GM18870 (cell line): ENCODE measurements around the gene HOXB5.

Experiments used
- ATAC-seq: cut with Tn5 transposase; IDR thresholded peaks from one replicate; pipeline ENCODE4 v1.9.1; 2021; ENCODE audit warnings: moderate library complexity; ENCODE audit not compliant: unreplicated experiment

Gene HOXB5

GRCh38 chr17:48630009-48630924 is 36.7 kb upstream of the HOXB5 start:
- no peak for ATAC-seq

- ATAC-seq: no peak
Measured at GRCh38 chr17:48629411-48629759, 35.8 kb upstream of the HOXB5 start.

- no peak for ATAC-seq
Measured at GRCh38 chr17:48628649-48629410, 35.3 kb upstream of the HOXB5 start.

- no peak for ATAC-seq
Measured at GRCh38 chr17:48627623-48628521, 34.3 kb upstream of the HOXB5 start.

- ATAC-seq: no peak
Measured at GRCh38 chr17:48627118-48627597, 33.6 kb upstream of the HOXB5 start.

GRCh38 chr17:48626245-48627117 is 32.9 kb upstream of the HOXB5 start, which contains the start of gene HOXB9:
Gene HOXB9, minus strand, starts transcription at chr17:48626358. Its CDS starts 89 bp downstream, at chr17:48626269.
- ATAC-seq: no peak

GRCh38 chr17:48625495-48626244 is 32.1 kb upstream of the HOXB5 start:
- no peak for ATAC-seq

- no peak for ATAC-seq
Measured at GRCh38 chr17:48624544-48625494, 31.2 kb upstream of the HOXB5 start.

- no peak for ATAC-seq
Measured at GRCh38 chr17:48624118-48624517, 30.5 kb upstream of the HOXB5 start.

GRCh38 chr17:48623583-48623982 is 30.0 kb upstream of the HOXB5 start:
- no peak for ATAC-seq

- no peak for ATAC-seq
Measured at GRCh38 chr17:48622857-48623256, 29.3 kb upstream of the HOXB5 start.

- ATAC-seq: no peak
Measured at GRCh38 chr17:48621410-48622392, 28.1 kb upstream of the HOXB5 start.

- ATAC-seq: no peak
Measured at GRCh38 chr17:48620461-48621139, 27.0 kb upstream of the HOXB5 start.

GRCh38 chr17:48619826-48620449 is 26.4 kb upstream of the HOXB5 start:
- no peak for ATAC-seq

GRCh38 chr17:48618256-48618896 is 24.8 kb upstream of the HOXB5 start:
- ATAC-seq: no peak
